Muscle layer of colon (tissue), 2 donors: ENCODE data around the gene CENPS.

Experiments
- H3K27ac ChIP-seq: one replicate; pipeline ENCODE4 v1.7.0; 2013; ENCODE audit warnings: low read depth, mild to moderate bottlenecking, low read length, moderate library complexity
- H3K27me3 ChIP-seq, 2 donors: one replicate each; pipeline ENCODE4 v1.7.0; 2013; ENCODE audit warnings: low read length in 2 of 2, mild to moderate bottlenecking in 2 of 2; ENCODE audit not compliant: insufficient read depth in 2 of 2, control insufficient read depth in 1 of 2
- H3K36me3 ChIP-seq: one replicate; pipeline ENCODE4 v1.7.0; 2013; ENCODE audit warnings: mild to moderate bottlenecking, low read length; ENCODE audit not compliant: insufficient read depth
- H3K4me1 ChIP-seq: one replicate; pipeline ENCODE4 v1.7.0; 2013; ENCODE audit warnings: mild to moderate bottlenecking, low read length; ENCODE audit not compliant: insufficient read depth
- H3K4me3 ChIP-seq, 2 donors: one replicate each; pipeline ENCODE4 v1.7.0; 2013; ENCODE audit warnings: low read length in 2 of 2, low read depth in 1 of 2, mild to moderate bottlenecking in 1 of 2, moderate library complexity in 1 of 2
- H3K9ac ChIP-seq: one replicate; pipeline ENCODE4 v1.7.0; 2013; ENCODE audit warnings: low read length
- H3K9me3 ChIP-seq: one replicate; pipeline ENCODE4 v1.7.0; 2013; ENCODE audit warnings: mild to moderate bottlenecking, low read length
- donor health status: abdominal sarcoma.
- donor health status: Adenocarcinoma of cecum.

The CENPS gene

GRCh38 chr1:10474613-10475507 is 44.6 kb downstream of the CENPS start, which contains the start of gene PEX14:
Gene PEX14, plus strand, starts transcription at chr1:10474950. Its CDS starts 17 bp downstream, at chr1:10474967.
- no peaks in the 10 kb centered on the region for H3K27me3 ChIP-seq
- no peaks in the 10 kb centered on the region for H3K36me3 ChIP-seq
- peak within 1 kb of the TSS; percentile 77 for H3K9ac ChIP-seq
- H3K27ac ChIP-seq: peak within 1 kb of the TSS; percentile 41
- peak within 1 kb of the TSS; percentile 88 to 90 for H3K4me3 ChIP-seq
- H3K9me3 ChIP-seq: no peaks in the 10 kb centered on the region
- H3K4me1 ChIP-seq: peaks cover 21% of the 10 kb centered on the region

GRCh38 chr1:10475510-10475909 is 45.3 kb downstream of the CENPS start:
- H3K36me3 ChIP-seq: no peaks in the 10 kb centered on the region
- peak overlapping the region; percentile 88 to 90 for H3K4me3 ChIP-seq
- no peaks in the 10 kb centered on the region for H3K9me3 ChIP-seq
- no peaks in the 10 kb centered on the region for H3K27me3 ChIP-seq
- H3K4me1 ChIP-seq: peaks cover 21% of the 10 kb centered on the region
- H3K27ac ChIP-seq: peak overlapping the region; percentile 41
- H3K9ac ChIP-seq: peak overlapping the region; percentile 77

- no peak overlapping the region for H3K9ac ChIP-seq
- H3K27me3 ChIP-seq: no peaks in the 10 kb centered on the region
- peaks cover 11% of the 10 kb centered on the region for H3K4me1 ChIP-seq
- no peaks in the 10 kb centered on the region for H3K36me3 ChIP-seq
- H3K4me3 ChIP-seq: no peak overlapping the region
- H3K9me3 ChIP-seq: no peaks in the 10 kb centered on the region
- H3K27ac ChIP-seq: no peak overlapping the region
Measured at GRCh38 chr1:10479296-10479695, 49.1 kb downstream of the CENPS start.

GRCh38 chr1:10480614-10481013 is 50.4 kb downstream of the CENPS start:
- no peak overlapping the region for H3K9ac ChIP-seq
- no peak overlapping the region for H3K4me3 ChIP-seq
- H3K27me3 ChIP-seq: no peaks in the 10 kb centered on the region
- no peaks in the 10 kb centered on the region for H3K36me3 ChIP-seq
- H3K9me3 ChIP-seq: no peaks in the 10 kb centered on the region
- peaks cover 11% of the 10 kb centered on the region for H3K4me1 ChIP-seq
- no peak overlapping the region for H3K27ac ChIP-seq

GRCh38 chr1:10484521-10484920 is 54.3 kb downstream of the CENPS start:
- no peaks in the 10 kb centered on the region for H3K9me3 ChIP-seq
- no peaks in the 10 kb centered on the region for H3K27me3 ChIP-seq
- H3K4me1 ChIP-seq: no peaks in the 10 kb centered on the region
- no peak overlapping the region for H3K9ac ChIP-seq
- H3K4me3 ChIP-seq: no peak overlapping the region
- H3K36me3 ChIP-seq: no peaks in the 10 kb centered on the region
- no peak overlapping the region for H3K27ac ChIP-seq

GRCh38 chr1:10489291-10490055 is 59.2 kb downstream of the CENPS start:
- Histone ChIP-seq H3K9me3 (no peaks in the 10 kb centered on the region), H3K27me3 (no peaks in the 10 kb centered on the region), H3K4me1 (peaks cover 2% of the 10 kb centered on the region), H3K4me3 (no peak overlapping the region), H3K9ac (no peak overlapping the region), H3K27ac (no peak overlapping the region), H3K36me3 (no peaks in the 10 kb centered on the region)

- Histone ChIP-seq H3K36me3 (no peaks in the 10 kb centered on the region), H3K4me3 (no peak overlapping the region), H3K4me1 (peaks cover 12% of the 10 kb centered on the region), H3K9me3 (no peaks in the 10 kb centered on the region), H3K9ac (no peak overlapping the region), H3K27ac (no peak overlapping the region), H3K27me3 (no peaks in the 10 kb centered on the region)
Measured at GRCh38 chr1:10490286-10490970, 60.2 kb downstream of the CENPS start.
